OCI-LY7 (cell line): Measurements from ENCODE around the gene CLEC18B. TPM values are rescaled to one million over a fixed set of nuclear protein-coding genes. Genes with fewer than 3 reads are reported as not detected.
A peak's percentile ranks its signal among the peaks of the same experiment; 100 is the strongest.

Source experiments
- BruUV-seq: library from RNA; stranded (reverse); fragments of 400-500 nt; replicated peaks from 2 replicates; lab custom pipeline; 2021; lab: Mats Ljungman, UMichigan
- CTCF ChIA-PET: fragments of 300-600 bp; sonication (Branson Sonifier 250); formaldehyde crosslinking; loops from one replicate; lab custom pipeline; 2022; ENCODE audit warnings: antibody characterized with exemption; ENCODE audit not compliant: unreplicated experiment; lab: Charles Lee
- POLR2A ChIA-PET: fragments of 300-600 bp; sonication (Branson Sonifier 250); formaldehyde crosslinking; loops from one replicate; lab custom pipeline; 2022; ENCODE audit warnings: antibody characterized with exemption; lab: Charles Lee
- DNase-seq: peaks from one replicate; pipeline ENCODE4 v3.0.0-alpha.2; 2015; ENCODE audit warnings: low spot score
- H2AFZ ChIP-seq: fragments of 200-600 bp; sonication (generic), shearing (Covaris generic); 2 replicates; pipeline ENCODE4 v1.6.1; 2014; ENCODE audit warnings: mild to moderate bottlenecking, antibody characterized with exemption, low read length, moderate library complexity
- H3K27ac ChIP-seq: fragments of 200-600 bp; sonication (generic); 2 replicates; pipeline ENCODE4 v1.5.1; 2014; ENCODE audit warnings: mixed run types, low read depth, mild to moderate bottlenecking, moderate library complexity, low read length, inconsistent platforms; ENCODE audit not compliant: poor library complexity, severe bottlenecking
- H3K36me3 ChIP-seq: fragments of 200-600 bp; sonication (generic); 2 replicates; pipeline ENCODE4 v1.6.1; 2014; ENCODE audit warnings: mild to moderate bottlenecking, antibody characterized with exemption, low read length, moderate library complexity, mixed read lengths; ENCODE audit not compliant: insufficient read depth
- H3K4me1 ChIP-seq: fragments of 200-600 bp; sonication (generic); 2 replicates; pipeline ENCODE4 v1.5.1; 2014; ENCODE audit warnings: mild to moderate bottlenecking, low read length; ENCODE audit not compliant: insufficient read depth, poor library complexity, severe bottlenecking
- H3K4me2 ChIP-seq: fragments of 200-600 bp; sonication (generic); 2 replicates; pipeline ENCODE4 v1.6.1; 2014; ENCODE audit warnings: mild to moderate bottlenecking, low read length
- H3K4me3 ChIP-seq: fragments of 200-600 bp; sonication (generic); 2 replicates; pipeline ENCODE4 v1.5.1; 2014; ENCODE audit warnings: mild to moderate bottlenecking, low read depth, low read length; ENCODE audit not compliant: poor library complexity, severe bottlenecking
- H3K79me2 ChIP-seq: fragments of 200-600 bp; sonication (generic); 2 replicates; pipeline ENCODE4 v1.6.1; 2016; ENCODE audit warnings: low read depth, mild to moderate bottlenecking, low read length, moderate library complexity, mixed read lengths; ENCODE audit not compliant: insufficient read depth
- H3K9me2 ChIP-seq: fragments of 200-600 bp; sonication (generic); 2 replicates; pipeline ENCODE4 v1.6.1; 2016; ENCODE audit warnings: mild to moderate bottlenecking, low read length, mixed read lengths; ENCODE audit not compliant: insufficient read depth
- H3K9me3 ChIP-seq: fragments of 200-600 bp; sonication (generic); 2 replicates; pipeline ENCODE4 v1.6.1; 2014; ENCODE audit warnings: mild to moderate bottlenecking, mixed run types, low read length, mixed read lengths
- H4K20me1 ChIP-seq: fragments of 200-600 bp; sonication (generic); 2 replicates; pipeline ENCODE4 v1.6.1; 2014; ENCODE audit warnings: mild to moderate bottlenecking, antibody characterized with exemption, low read length, moderate library complexity, mixed read lengths; ENCODE audit not compliant: insufficient read depth
- EZH2phosphoT487 ChIP-seq: fragments of 200-600 bp; sonication (generic); IDR thresholded peaks from 2 replicates; pipeline ENCODE4 v1.6.1; 2018; ENCODE audit warnings: low read depth, borderline replicate concordance, mild to moderate bottlenecking, mixed run types, antibody characterized with exemption, low read length, moderate library complexity, mixed read lengths
- intact Hi-C: fragments of 100-400 bp; cut with micrococcal nuclease; formaldehyde crosslinking; loops from one replicate; pipeline ENCODE4 v1.10.0; 2022; ENCODE audit not compliant: unreplicated experiment
- total RNA-seq, 2 experiments: library from RNA; depleted of rRNA in 1 of 2; stranded (reverse); fragments of >200 nt in 1 of 2; shearing (Covaris generic) in 1 of 2; gene quantifications; 2 replicates each; pipeline ENCODE4 v1.2.3, GENCODE V29; 2014 to 2022
- TF ChIP-seq, protein P1 (sequence below): fragments of 200-600 bp; sonication (generic); conservative IDR thresholded peaks from 2 replicates; pipeline ENCODE4 v1.5.1; 2014; ENCODE audit warnings: mild to moderate bottlenecking, antibody characterized with exemption, low read length, moderate library complexity, mixed read lengths

The CLEC18B gene
- total RNA-seq, 2 experiments from 2014 or later = 0.79 TPM; not detected in 1

DNA sequence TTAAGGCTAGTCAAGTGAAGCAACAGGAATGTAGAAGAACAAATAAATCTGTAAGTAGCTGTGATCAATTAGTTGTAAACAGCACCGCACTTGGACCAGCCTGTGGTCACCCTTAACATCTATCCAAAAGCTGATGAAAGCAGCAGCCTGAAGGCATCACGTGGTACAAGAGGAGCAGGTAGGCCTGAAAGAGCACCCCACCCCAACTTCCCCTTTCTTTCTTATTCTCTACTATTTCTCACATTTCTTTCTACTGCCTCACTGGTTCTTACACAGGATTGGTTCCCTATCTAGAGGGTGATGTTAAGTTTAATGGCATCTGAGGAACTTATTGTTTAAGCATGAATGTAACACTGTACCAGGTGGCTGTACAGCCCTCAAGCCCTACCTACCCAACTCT, 42.6 kb upstream of the CLEC18B start:
- POLR2A ChIA-PET = interaction anchor here (0.6 kb wide), 1 partner anchor 12 kb away, joined by 3 read pairs; no protein-coding TSS in a partner anchor
- H3K36me3 ChIP-seq = peaks cover 67% of the 10 kb centered on the region
- BruUV-seq = no TSS peak

DNA sequence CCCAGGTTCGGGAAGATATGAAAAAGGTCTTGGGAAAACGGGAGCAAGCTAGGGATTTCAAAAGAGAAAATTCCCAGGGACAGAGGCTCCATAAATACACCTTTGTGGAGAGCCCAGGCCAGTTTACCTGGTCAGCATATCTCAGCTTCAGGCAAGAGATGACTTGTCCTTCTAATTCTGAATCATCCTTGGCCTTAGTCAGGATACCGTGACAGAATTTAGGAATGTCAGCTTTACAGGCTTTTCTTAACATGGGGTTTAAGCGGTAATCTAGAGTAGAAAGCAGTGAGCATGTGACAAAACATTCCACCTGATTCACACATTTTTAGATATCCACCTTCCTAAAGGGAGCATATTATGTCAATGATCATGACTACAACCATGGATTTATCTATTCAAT, 41.1 kb upstream of the CLEC18B start:
- Histone ChIP-seq H3K9me3 (no peaks in the 10 kb centered on the region), H2AFZ (no peak overlapping the region), H3K4me3 (no peak overlapping the region), H3K79me2 (no peaks in the 10 kb centered on the region), H3K4me2 (no peak overlapping the region), H3K4me1 (peaks cover 3% of the 10 kb centered on the region), H3K9me2 (no peaks in the 10 kb centered on the region), H3K27ac (no peak overlapping the region), H3K36me3 (peaks cover 64% of the 10 kb centered on the region), H4K20me1 (no peaks in the 10 kb centered on the region)
- POLR2A ChIA-PET = interaction anchor here (0.6 kb wide), 2 partner anchors 8 to 20 kb away, joined by 3 read pairs; no protein-coding TSS in a partner anchor
- CTCF ChIA-PET = no interaction called here
- no TSS peak for BruUV-seq
- no peak for DNase-seq
- TF ChIP-seq, protein P1, sequence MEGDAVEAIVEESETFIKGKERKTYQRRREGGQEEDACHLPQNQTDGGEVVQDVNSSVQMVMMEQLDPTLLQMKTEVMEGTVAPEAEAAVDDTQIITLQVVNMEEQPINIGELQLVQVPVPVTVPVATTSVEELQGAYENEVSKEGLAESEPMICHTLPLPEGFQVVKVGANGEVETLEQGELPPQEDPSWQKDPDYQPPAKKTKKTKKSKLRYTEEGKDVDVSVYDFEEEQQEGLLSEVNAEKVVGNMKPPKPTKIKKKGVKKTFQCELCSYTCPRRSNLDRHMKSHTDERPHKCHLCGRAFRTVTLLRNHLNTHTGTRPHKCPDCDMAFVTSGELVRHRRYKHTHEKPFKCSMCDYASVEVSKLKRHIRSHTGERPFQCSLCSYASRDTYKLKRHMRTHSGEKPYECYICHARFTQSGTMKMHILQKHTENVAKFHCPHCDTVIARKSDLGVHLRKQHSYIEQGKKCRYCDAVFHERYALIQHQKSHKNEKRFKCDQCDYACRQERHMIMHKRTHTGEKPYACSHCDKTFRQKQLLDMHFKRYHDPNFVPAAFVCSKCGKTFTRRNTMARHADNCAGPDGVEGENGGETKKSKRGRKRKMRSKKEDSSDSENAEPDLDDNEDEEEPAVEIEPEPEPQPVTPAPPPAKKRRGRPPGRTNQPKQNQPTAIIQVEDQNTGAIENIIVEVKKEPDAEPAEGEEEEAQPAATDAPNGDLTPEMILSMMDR = no peak
- no peak for TF ChIP-seq EZH2phosphoT487
- intact Hi-C loops = no loop called here

More for the DNA sequence above, 42.6 kb upstream of the CLEC18B start:
- no peak overlapping the region for H3K4me3 ChIP-seq
- H2AFZ ChIP-seq = no peak overlapping the region
- no peaks in the 10 kb centered on the region for H4K20me1 ChIP-seq
- TF ChIP-seq, protein P1 = no peak
- TF ChIP-seq EZH2phosphoT487 = no peak
- H3K9me2 ChIP-seq = no peaks in the 10 kb centered on the region
- H3K27ac ChIP-seq = no peak overlapping the region
- intact Hi-C loops = no loop called here
- H3K4me1 ChIP-seq = peaks cover 3% of the 10 kb centered on the region
- CTCF ChIA-PET = interaction anchor here (0.6 kb wide), 1 partner anchor 10 kb away, joined by 3 read pairs; no protein-coding TSS in a partner anchor
- H3K4me2 ChIP-seq = no peak overlapping the region
- no peaks in the 10 kb centered on the region for H3K9me3 ChIP-seq
- no peaks in the 10 kb centered on the region for H3K79me2 ChIP-seq
- peak; percentile 32 for DNase-seq

DNA sequence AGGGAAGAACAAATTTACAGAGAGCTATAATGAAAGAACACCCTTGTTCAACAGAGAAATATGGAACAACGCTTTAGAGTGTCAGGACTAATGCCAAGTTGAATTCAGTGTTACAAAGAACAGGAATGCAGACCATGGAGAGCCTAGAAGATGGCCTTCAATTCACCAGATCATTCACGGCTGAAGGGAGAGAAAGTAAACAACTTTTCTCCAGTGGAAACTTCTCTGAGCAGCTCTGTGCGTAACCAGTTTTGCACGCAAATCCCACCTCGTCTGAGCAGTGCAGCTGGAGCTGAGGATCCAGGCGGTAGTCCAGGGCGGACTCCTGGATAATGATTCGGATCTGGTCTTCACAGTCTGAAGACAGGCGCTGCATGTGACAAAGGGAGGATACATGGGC, 40.5 kb upstream of the CLEC18B start:
- no peaks in the 10 kb centered on the region for H3K9me3 ChIP-seq
- H3K27ac ChIP-seq = no peak overlapping the region
- no peaks in the 10 kb centered on the region for H3K9me2 ChIP-seq
- TF ChIP-seq, protein P1 = no peak
- H2AFZ ChIP-seq = no peak overlapping the region
- no peak for DNase-seq
- H3K79me2 ChIP-seq = no peaks in the 10 kb centered on the region
- H3K4me3 ChIP-seq = no peak overlapping the region
- H3K4me2 ChIP-seq = no peak overlapping the region
- ChIA-PET CTCF (no interaction called here), POLR2A (interaction anchor here (0.6 kb wide), 2 partner anchors 8 to 21 kb away, joined by 3 read pairs; no protein-coding TSS in a partner anchor)
- H4K20me1 ChIP-seq = no peaks in the 10 kb centered on the region
- H3K4me1 ChIP-seq = peaks cover 3% of the 10 kb centered on the region
- intact Hi-C loops = no loop called here
- H3K36me3 ChIP-seq = peaks cover 62% of the 10 kb centered on the region
- no TSS peak for BruUV-seq
